OCI-LY7 (cell line): ENCODE measurements around the gene JPT2. TPM values are rescaled to one million over a fixed set of nuclear protein-coding genes. Genes with fewer than 3 reads are reported as not detected.

ENCODE experiments used
- BruUV-seq: library from RNA; stranded (reverse); fragments of 400-500 nt; replicated peaks from 2 replicates; lab custom pipeline; 2021; lab: Mats Ljungman, UMichigan
- CTCF ChIA-PET: fragments of 300-600 bp; sonication (Branson Sonifier 250); formaldehyde crosslinking; loops from one replicate; lab custom pipeline; 2022; ENCODE audit warnings: antibody characterized with exemption; ENCODE audit not compliant: unreplicated experiment; lab: Charles Lee
- POLR2A ChIA-PET: fragments of 300-600 bp; sonication (Branson Sonifier 250); formaldehyde crosslinking; loops from one replicate; lab custom pipeline; 2022; ENCODE audit warnings: antibody characterized with exemption; lab: Charles Lee
- DNase-seq: peaks from one replicate; pipeline ENCODE4 v3.0.0-alpha.2; 2015; ENCODE audit warnings: low spot score
- H2AFZ ChIP-seq: fragments of 200-600 bp; sonication (generic), shearing (Covaris generic); 2 replicates; pipeline ENCODE4 v1.6.1; 2014; ENCODE audit warnings: mild to moderate bottlenecking, antibody characterized with exemption, low read length, moderate library complexity
- H3K27ac ChIP-seq: fragments of 200-600 bp; sonication (generic); 2 replicates; pipeline ENCODE4 v1.5.1; 2014; ENCODE audit warnings: mixed run types, low read depth, mild to moderate bottlenecking, moderate library complexity, low read length, inconsistent platforms; ENCODE audit not compliant: poor library complexity, severe bottlenecking
- H3K36me3 ChIP-seq: fragments of 200-600 bp; sonication (generic); 2 replicates; pipeline ENCODE4 v1.6.1; 2014; ENCODE audit warnings: mild to moderate bottlenecking, antibody characterized with exemption, low read length, moderate library complexity, mixed read lengths; ENCODE audit not compliant: insufficient read depth
- H3K4me1 ChIP-seq: fragments of 200-600 bp; sonication (generic); 2 replicates; pipeline ENCODE4 v1.5.1; 2014; ENCODE audit warnings: mild to moderate bottlenecking, low read length; ENCODE audit not compliant: insufficient read depth, poor library complexity, severe bottlenecking
- H3K4me2 ChIP-seq: fragments of 200-600 bp; sonication (generic); 2 replicates; pipeline ENCODE4 v1.6.1; 2014; ENCODE audit warnings: mild to moderate bottlenecking, low read length
- H3K4me3 ChIP-seq: fragments of 200-600 bp; sonication (generic); 2 replicates; pipeline ENCODE4 v1.5.1; 2014; ENCODE audit warnings: mild to moderate bottlenecking, low read depth, low read length; ENCODE audit not compliant: poor library complexity, severe bottlenecking
- H3K79me2 ChIP-seq: fragments of 200-600 bp; sonication (generic); 2 replicates; pipeline ENCODE4 v1.6.1; 2016; ENCODE audit warnings: low read depth, mild to moderate bottlenecking, low read length, moderate library complexity, mixed read lengths; ENCODE audit not compliant: insufficient read depth
- H3K9me2 ChIP-seq: fragments of 200-600 bp; sonication (generic); 2 replicates; pipeline ENCODE4 v1.6.1; 2016; ENCODE audit warnings: mild to moderate bottlenecking, low read length, mixed read lengths; ENCODE audit not compliant: insufficient read depth
- H3K9me3 ChIP-seq: fragments of 200-600 bp; sonication (generic); 2 replicates; pipeline ENCODE4 v1.6.1; 2014; ENCODE audit warnings: mild to moderate bottlenecking, mixed run types, low read length, mixed read lengths
- H4K20me1 ChIP-seq: fragments of 200-600 bp; sonication (generic); 2 replicates; pipeline ENCODE4 v1.6.1; 2014; ENCODE audit warnings: mild to moderate bottlenecking, antibody characterized with exemption, low read length, moderate library complexity, mixed read lengths; ENCODE audit not compliant: insufficient read depth
- EZH2phosphoT487 ChIP-seq: fragments of 200-600 bp; sonication (generic); IDR thresholded peaks from 2 replicates; pipeline ENCODE4 v1.6.1; 2018; ENCODE audit warnings: low read depth, borderline replicate concordance, mild to moderate bottlenecking, mixed run types, antibody characterized with exemption, low read length, moderate library complexity, mixed read lengths
- intact Hi-C: fragments of 100-400 bp; cut with micrococcal nuclease; formaldehyde crosslinking; loops from one replicate; pipeline ENCODE4 v1.10.0; 2022; ENCODE audit not compliant: unreplicated experiment
- total RNA-seq, 2 experiments: library from RNA; depleted of rRNA in 1 of 2; stranded (reverse); fragments of >200 nt in 1 of 2; shearing (Covaris generic) in 1 of 2; gene quantifications; 2 replicates each; pipeline ENCODE4 v1.2.3, GENCODE V29; 2014 to 2022
- TF ChIP-seq, protein P1 (sequence below): fragments of 200-600 bp; sonication (generic); conservative IDR thresholded peaks from 2 replicates; pipeline ENCODE4 v1.5.1; 2014; ENCODE audit warnings: mild to moderate bottlenecking, antibody characterized with exemption, low read length, moderate library complexity, mixed read lengths

Gene JPT2
- total RNA-seq, 2 experiments from 2014 or later, result 67.4 to 75.2 TPM

DNA sequence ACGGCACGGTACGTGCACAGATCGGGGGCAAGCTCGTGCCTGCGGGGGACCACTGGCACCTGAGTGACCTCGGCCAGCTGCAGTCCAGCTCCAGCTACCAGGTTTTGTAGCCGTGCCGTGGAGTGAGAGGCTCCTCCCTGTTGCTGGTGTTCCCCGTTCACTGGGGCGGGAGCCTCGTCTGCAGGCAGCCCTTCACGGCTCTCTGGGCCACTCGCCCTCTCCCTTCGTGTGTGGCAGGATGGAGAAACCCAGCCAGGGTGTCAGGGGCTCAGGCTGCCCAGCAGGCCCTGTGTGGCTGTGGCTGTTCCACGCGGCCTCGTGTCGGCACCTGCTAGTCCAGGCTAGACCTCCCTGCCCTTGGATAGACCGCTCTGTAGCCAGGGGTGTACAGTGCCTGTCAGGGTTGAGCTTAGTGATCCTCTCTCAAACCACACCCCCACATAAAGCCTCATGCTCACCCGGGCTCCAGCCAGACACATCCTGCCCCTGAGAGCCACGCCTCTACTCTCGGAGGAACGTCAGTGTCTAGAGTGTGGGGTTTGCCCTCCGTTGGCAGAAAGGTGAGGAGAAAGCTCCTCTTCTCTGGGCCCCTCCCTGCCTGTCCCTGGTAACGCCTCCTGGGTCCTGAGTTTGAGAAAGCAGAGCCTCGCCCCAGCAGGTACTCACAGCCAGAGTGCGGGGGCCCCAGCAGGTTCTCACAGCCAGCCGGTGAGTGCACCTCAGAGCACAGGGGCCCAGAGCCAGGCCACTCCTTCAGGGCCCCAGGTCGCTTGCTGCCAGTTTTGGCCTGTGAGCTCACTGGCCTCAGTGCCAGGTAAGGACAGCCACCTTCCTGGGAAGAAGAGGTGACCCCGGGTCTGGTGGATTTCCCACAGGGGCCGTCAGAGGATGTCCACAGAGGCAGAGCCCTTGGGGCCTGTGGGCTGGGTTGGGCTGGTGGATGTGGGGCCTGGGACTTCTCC is 65.6 kb downstream of the JPT2 start:
- H3K4me3 ChIP-seq, result no peak overlapping the region
- peaks cover 44% of the 10 kb centered on the region; the same call in 1 of the 2 replicates for H3K36me3 ChIP-seq
- TSS peak; percentile 52 for BruUV-seq
- ChIA-PET POLR2A (no interaction called here), CTCF (no interaction called here)
- H4K20me1 ChIP-seq, result no peaks in the 10 kb centered on the region
- no peaks in the 10 kb centered on the region for H3K79me2 ChIP-seq
- H2AFZ ChIP-seq, result no peak overlapping the region
- no peak for TF ChIP-seq EZH2phosphoT487
- TF ChIP-seq, protein P1, sequence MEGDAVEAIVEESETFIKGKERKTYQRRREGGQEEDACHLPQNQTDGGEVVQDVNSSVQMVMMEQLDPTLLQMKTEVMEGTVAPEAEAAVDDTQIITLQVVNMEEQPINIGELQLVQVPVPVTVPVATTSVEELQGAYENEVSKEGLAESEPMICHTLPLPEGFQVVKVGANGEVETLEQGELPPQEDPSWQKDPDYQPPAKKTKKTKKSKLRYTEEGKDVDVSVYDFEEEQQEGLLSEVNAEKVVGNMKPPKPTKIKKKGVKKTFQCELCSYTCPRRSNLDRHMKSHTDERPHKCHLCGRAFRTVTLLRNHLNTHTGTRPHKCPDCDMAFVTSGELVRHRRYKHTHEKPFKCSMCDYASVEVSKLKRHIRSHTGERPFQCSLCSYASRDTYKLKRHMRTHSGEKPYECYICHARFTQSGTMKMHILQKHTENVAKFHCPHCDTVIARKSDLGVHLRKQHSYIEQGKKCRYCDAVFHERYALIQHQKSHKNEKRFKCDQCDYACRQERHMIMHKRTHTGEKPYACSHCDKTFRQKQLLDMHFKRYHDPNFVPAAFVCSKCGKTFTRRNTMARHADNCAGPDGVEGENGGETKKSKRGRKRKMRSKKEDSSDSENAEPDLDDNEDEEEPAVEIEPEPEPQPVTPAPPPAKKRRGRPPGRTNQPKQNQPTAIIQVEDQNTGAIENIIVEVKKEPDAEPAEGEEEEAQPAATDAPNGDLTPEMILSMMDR, result no peak
- no peak overlapping the region for H3K4me2 ChIP-seq
- H3K9me2 ChIP-seq, result no peaks in the 10 kb centered on the region
- no peaks in the 10 kb centered on the region for H3K4me1 ChIP-seq
- H3K27ac ChIP-seq, result no peak overlapping the region
- no peak for DNase-seq
- intact Hi-C loops, result no loop called here
- 0 out of 2 replicates have a peak, but pooled peaks cover 8% of the 10 kb centered on the region for H3K9me3 ChIP-seq

DNA sequence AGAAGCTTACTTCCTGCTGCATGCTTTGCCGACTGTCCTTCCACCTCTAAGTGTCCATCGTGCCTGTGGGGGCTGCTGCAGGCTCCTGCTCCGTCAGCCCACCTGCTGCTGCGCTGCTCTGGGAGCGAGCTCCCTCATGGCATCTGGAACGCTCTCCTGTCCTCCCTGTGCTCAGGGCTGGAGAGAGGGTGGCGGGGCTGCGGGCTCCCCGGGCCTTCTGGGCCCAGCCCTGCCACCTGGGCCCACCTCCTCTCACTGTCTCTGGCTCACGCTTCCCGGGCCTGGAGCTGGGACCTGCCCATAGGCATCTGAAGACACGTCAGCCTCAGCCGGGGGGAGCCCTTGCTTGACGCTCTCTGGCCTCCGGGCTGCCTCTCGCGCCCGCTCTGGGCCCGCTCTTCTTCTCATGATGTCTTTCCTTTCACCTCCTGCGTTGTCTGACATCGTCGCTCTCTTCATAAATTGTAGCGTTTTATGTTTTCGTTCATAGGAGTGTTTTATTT is 66.3 kb downstream of the JPT2 start:
- Histone ChIP-seq H3K4me1 (no peaks in the 10 kb centered on the region), H3K9me3 (0 out of 2 replicates have a peak, but pooled peaks cover 4% of the 10 kb centered on the region), H3K9me2 (no peaks in the 10 kb centered on the region), H2AFZ (no peak overlapping the region), H3K4me2 (no peak overlapping the region), H4K20me1 (no peaks in the 10 kb centered on the region), H3K36me3 (peaks cover 50% of the 10 kb centered on the region; the same call in 1 of the 2 replicates), H3K4me3 (no peak overlapping the region), H3K27ac (no peak overlapping the region), H3K79me2 (no peaks in the 10 kb centered on the region)
- ChIA-PET POLR2A (interaction anchor here (0.5 kb wide), 1 partner anchor 62 kb away, joined by 3 read pairs; no protein-coding TSS in a partner anchor), CTCF (no interaction called here)
- TF ChIP-seq EZH2phosphoT487, result no peak
- TF ChIP-seq, protein P1, result no peak
- BruUV-seq, result no TSS peak
- intact Hi-C loops, result no loop called here
- DNase-seq, result no peak
